Mucosa of rectum (tissue), 2 donors: ENCODE data around the gene L3MBTL3.

ENCODE experiments used
- H3K27ac ChIP-seq, 2 donors: one replicate each; pipeline ENCODE4 v1.7.0; 2013; ENCODE audit warnings: inconsistent platforms in 2 of 2, low read depth in 2 of 2, low read length in 2 of 2
- H3K27me3 ChIP-seq, 2 donors: one replicate each; pipeline ENCODE4 v1.7.0; 2013; ENCODE audit warnings: low read length in 2 of 2; ENCODE audit not compliant: control insufficient read depth in 2 of 2, insufficient read depth in 2 of 2
- H3K36me3 ChIP-seq, 2 donors: one replicate each; pipeline ENCODE4 v1.7.0; 2013; ENCODE audit warnings: low read length in 2 of 2; ENCODE audit not compliant: control insufficient read depth in 2 of 2, insufficient read depth in 2 of 2
- H3K4me1 ChIP-seq, 2 donors: one replicate each; pipeline ENCODE4 v1.7.0; 2013; ENCODE audit warnings: low read length in 2 of 2, mild to moderate bottlenecking in 1 of 2; ENCODE audit not compliant: control insufficient read depth in 2 of 2, insufficient read depth in 2 of 2
- H3K4me3 ChIP-seq, 2 donors: one replicate each; pipeline ENCODE4 v1.7.0; 2013; ENCODE audit warnings: low read length in 2 of 2
- H3K9ac ChIP-seq, 2 donors: one replicate each; pipeline ENCODE4 v1.7.0; 2013; ENCODE audit warnings: low read length in 2 of 2, low read depth in 1 of 2, mild to moderate bottlenecking in 1 of 2
- H3K9me3 ChIP-seq, 2 donors: one replicate each; pipeline ENCODE4 v1.7.0; 2013; ENCODE audit warnings: low read length in 2 of 2; ENCODE audit not compliant: control insufficient read depth in 2 of 2
- donor health status: healthy.
- donor health status: Normal muscosa, but diverticular disease.

Gene L3MBTL3

DNA sequence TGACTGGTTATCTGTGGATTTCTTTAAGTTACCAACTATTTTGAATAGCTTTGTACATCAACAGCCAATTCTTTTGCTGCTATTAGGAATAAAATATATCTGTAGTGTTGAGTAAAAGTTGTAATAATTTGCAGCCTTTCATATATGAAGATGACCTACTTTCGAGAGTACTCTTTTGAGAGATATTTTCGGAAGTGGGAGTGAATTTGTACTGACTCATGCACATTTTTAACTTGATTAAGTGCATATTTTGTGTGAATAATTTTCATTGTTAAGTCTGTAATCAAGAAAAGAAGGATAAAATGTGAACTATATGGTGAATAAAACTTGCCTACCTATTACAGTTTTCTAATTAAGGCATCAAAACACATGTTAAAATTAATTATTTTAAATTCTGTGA, 51.9 kb downstream of the L3MBTL3 start:
- Histone ChIP-seq H3K9ac (no peak overlapping the region), H3K4me3 (no peak overlapping the region), H3K27ac (no peak overlapping the region), H3K27me3 (no peaks in the 10 kb centered on the region), H3K36me3 (peaks cover 0 to 3% of the 10 kb centered on the region in 2 donors), H3K4me1 (no peaks in the 10 kb centered on the region), H3K9me3 (no peaks in the 10 kb centered on the region)

DNA sequence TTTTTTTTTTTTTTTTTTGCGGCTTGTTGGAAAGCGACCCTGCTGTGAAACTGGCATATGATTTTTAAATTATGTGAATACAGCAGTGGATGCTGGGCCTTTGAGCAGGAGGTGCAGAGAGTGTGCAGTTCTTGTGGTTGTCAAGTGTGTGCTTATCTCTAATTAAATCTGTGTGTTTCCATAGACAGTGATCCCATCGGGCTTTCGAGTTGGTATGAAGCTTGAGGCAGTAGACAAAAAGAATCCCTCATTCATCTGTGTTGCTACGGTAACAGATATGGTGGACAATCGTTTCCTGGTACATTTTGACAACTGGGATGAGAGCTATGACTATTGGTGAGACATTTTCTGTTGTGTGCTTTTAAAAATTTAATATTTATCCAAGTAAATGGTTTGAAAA, 52.4 kb downstream of the L3MBTL3 start:
- Histone ChIP-seq H3K27ac (no peak overlapping the region), H3K36me3 (peaks cover 0 to 3% of the 10 kb centered on the region in 2 donors), H3K9me3 (no peaks in the 10 kb centered on the region), H3K4me1 (no peaks in the 10 kb centered on the region), H3K9ac (no peak overlapping the region), H3K4me3 (no peak overlapping the region), H3K27me3 (no peaks in the 10 kb centered on the region)

DNA sequence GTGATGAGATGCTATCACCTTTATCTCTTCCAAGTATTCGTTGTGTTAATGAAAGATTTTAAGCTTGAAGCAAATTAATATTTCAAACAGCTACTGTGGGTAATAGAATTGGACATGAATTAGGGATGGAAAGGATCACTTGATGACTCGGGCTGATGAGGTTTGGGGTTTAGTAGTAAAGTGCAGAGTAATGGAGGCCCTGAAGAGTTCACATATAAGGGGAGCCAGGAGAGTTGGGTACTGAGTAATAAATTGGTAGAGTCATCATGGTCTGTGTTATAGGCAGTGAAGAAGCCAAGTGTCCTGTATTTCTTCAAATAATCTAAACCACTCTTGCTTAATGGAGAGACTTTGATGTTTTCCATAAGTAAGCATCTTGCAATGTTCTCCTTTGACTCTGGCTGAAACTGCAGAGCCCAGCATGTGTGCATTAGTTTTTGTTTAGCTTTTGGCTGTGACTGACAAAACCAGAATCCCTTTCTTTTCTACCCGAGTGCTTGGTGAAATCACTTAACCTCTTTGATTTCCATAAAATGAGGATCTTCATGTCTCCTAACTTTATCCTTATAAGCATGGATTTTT, 57.6 kb downstream of the L3MBTL3 start:
- Histone ChIP-seq H3K27ac (no peak overlapping the region), H3K4me1 (no peaks in the 10 kb centered on the region)

DNA sequence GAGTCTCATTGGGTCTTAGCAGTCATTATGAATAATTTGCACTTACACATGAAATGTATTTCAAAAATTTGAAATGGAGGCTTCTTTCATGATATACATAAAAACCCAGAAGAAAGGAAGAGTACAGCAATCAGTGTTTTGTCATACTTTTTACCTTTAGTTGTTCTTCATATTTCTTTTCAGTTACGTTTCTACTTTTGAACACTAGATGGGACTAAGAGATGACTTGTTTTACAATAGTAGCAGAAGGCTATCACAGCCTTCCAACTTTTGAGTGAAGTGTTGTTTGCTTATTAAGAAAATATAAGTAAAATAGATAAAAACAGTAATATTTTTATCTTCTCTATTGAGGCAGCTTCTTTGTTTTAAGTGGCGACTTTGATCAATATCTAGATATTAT, 58.1 kb downstream of the L3MBTL3 start:
- Histone ChIP-seq H3K36me3 (peaks cover 9% of the 10 kb centered on the region in 2 donors), H3K9ac (no peak overlapping the region), H3K9me3 (no peaks in the 10 kb centered on the region), H3K4me3 (no peak overlapping the region), H3K27me3 (no peaks in the 10 kb centered on the region), H3K27ac (no peak overlapping the region), H3K4me1 (no peaks in the 10 kb centered on the region)

More for the DNA sequence above, 57.6 kb downstream of the L3MBTL3 start:
- Histone ChIP-seq H3K4me3 (no peak overlapping the region), H3K9me3 (no peaks in the 10 kb centered on the region), H3K27me3 (no peaks in the 10 kb centered on the region), H3K9ac (no peak overlapping the region), H3K36me3 (peaks cover 9% of the 10 kb centered on the region in 2 donors)

DNA sequence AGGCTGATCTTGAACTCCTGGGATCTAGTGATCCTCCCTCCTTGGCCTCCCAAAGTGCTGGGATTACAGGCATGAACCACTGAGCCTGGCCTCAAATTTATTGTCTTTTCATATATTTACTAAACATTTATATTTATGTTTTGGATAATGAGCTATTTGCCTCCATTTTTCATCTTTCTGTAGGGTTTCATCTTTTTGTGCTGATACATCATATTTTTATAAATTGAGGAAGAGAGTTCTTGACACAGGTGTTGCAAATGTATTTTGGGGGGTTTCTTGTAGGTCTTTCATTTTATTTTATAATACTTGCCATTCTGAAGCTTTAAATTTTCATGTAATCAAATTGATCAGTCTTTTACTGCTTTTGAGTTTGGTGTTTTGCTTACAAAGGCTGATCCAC, 72.4 kb downstream of the L3MBTL3 start:
- Histone ChIP-seq H3K27ac (no peak overlapping the region), H3K27me3 (no peaks in the 10 kb centered on the region), H3K4me1 (no peaks in the 10 kb centered on the region), H3K4me3 (no peak overlapping the region), H3K36me3 (peaks cover 2 to 5% of the 10 kb centered on the region in 2 donors), H3K9ac (no peak overlapping the region), H3K9me3 (no peaks in the 10 kb centered on the region)

DNA sequence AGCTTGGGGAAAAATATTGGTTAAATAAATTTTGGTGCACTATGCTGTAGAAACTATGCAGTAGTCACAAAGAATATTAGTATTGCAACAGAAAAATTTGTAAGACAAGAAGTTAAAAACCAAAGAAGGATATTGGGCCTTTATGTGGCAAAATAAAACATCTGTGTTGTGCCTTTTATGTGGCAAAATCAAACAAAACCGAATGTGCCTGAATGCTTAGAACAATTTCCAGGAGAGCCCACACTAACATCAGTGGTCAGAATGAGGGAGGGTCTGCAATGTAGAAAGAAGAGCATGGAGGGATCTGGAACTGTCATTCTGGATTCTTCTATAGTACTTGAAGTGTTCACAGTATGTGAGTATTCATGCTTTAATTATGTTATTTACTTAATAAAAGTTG, 75.2 kb downstream of the L3MBTL3 start:
- H3K36me3 ChIP-seq: peaks cover 8 to 9% of the 10 kb centered on the region in 2 donors
- no peaks in the 10 kb centered on the region for H3K9me3 ChIP-seq
- no peaks in the 10 kb centered on the region for H3K27me3 ChIP-seq
- no peaks in the 10 kb centered on the region for H3K4me1 ChIP-seq
- H3K27ac ChIP-seq: no peak overlapping the region
- no peak overlapping the region for H3K9ac ChIP-seq
- no peak overlapping the region for H3K4me3 ChIP-seq

DNA sequence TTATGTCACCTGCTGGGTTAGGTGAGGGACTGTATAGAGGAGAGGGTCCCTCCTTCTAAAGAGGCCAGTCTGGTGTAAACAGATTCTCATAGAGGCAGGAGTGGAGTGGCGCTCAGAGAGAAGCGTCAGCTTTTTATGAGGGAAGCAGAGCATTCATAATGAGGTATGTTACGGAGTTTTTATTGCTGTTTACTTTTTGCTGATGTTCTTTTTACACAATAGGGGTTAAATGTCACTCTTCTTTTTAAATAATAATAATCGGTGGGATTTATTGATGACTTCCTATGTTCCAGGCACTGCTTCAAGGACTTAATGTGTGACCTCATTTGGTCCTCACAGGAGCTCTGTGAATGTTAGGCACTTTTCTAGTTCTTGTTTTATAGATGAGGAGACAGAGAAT, 79.9 kb downstream of the L3MBTL3 start:
- no peak overlapping the region for H3K9ac ChIP-seq
- H3K4me3 ChIP-seq: no peak overlapping the region
- no peak overlapping the region for H3K27ac ChIP-seq
- no peaks in the 10 kb centered on the region for H3K27me3 ChIP-seq
- no peaks in the 10 kb centered on the region for H3K9me3 ChIP-seq
- H3K36me3 ChIP-seq: peaks cover 6 to 15% of the 10 kb centered on the region in 2 donors
- no peaks in the 10 kb centered on the region for H3K4me1 ChIP-seq

DNA sequence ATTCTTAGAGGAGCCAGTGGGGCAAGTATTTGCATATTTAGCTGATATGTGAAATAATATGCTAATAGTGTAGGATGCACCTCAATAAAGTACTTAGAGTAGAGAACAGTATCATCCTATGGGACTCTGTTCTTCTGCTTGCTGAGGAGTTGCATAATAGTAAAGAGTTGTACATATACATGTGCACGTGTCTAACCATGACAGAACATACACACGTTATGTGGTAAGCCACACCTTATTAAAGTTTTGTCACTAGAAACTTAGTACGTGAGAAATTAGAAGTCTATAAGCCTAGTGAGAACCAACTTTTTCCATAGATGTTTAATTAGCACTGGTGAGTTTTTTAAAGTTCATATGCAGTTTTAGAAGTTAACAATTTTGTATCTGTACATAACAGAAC, 80.7 kb downstream of the L3MBTL3 start:
- H3K27ac ChIP-seq: no peak overlapping the region
- H3K4me1 ChIP-seq: no peaks in the 10 kb centered on the region
- H3K27me3 ChIP-seq: no peaks in the 10 kb centered on the region
- H3K9me3 ChIP-seq: no peaks in the 10 kb centered on the region
- no peak overlapping the region for H3K4me3 ChIP-seq
- H3K36me3 ChIP-seq: peaks cover 6 to 13% of the 10 kb centered on the region in 2 donors
- H3K9ac ChIP-seq: no peak overlapping the region

DNA sequence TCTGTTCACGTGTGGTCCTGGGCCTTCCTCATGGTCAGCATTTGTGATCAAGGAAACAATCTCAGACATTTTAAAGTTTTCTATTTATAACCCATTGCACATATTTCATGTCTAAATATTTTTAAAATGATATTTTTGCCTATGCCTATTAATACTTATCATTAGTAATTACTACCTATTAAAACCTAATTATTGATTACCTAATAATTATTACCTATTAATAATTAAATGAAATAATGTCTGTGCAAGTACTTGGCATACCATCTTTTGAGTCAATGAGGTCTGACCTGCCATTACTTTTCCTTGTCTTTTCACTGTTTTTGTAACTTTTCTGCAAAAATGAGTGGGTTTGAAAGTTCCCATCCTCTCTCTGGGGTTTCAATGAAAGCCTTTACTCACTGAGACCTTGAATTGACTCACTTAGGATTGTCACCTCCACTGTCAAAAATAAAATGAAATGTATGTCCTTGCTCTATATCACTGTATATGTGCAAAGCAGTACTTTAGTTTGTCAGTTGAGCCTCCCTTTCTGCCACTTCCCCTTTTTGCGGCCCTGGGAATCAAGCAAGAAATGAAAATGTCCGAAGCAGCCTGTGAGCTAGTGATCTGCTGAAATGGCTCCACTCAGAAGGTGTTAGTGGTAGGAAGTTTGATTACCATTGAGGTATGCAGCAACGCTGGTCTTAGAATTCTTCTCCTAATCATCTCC, 87.8 kb downstream of the L3MBTL3 start:
- Histone ChIP-seq H3K9ac (no peak overlapping the region), H3K4me3 (no peak overlapping the region), H3K36me3 (peaks cover 4 to 6% of the 10 kb centered on the region in 2 donors), H3K27ac (no peak overlapping the region), H3K27me3 (no peaks in the 10 kb centered on the region), H3K4me1 (no peaks in the 10 kb centered on the region), H3K9me3 (no peaks in the 10 kb centered on the region)

DNA sequence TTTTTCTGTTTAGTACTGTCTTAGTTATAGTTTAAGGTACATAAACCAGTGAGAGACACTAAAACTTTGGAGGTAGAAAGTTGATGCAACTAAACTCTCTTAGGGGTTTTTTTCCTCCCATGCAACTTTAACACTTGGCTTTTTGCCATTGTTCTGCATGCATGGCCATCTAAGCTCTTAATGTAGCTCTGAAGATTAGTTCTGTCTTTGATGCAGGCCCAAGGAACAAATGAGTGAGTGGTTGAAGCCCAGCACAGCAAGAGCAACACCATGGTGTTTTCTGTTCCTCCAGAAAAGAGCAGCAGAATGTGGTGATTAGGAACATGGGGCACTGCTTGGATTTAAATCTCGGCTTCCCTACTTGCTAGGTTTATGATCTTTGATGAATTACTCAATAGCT, 89.3 kb downstream of the L3MBTL3 start:
- H3K9me3 ChIP-seq: no peaks in the 10 kb centered on the region
- no peaks in the 10 kb centered on the region for H3K4me1 ChIP-seq
- no peak overlapping the region for H3K4me3 ChIP-seq
- no peak overlapping the region for H3K9ac ChIP-seq
- H3K27ac ChIP-seq: no peak overlapping the region
- peaks cover 0 to 4% of the 10 kb centered on the region in 2 donors for H3K36me3 ChIP-seq
- no peaks in the 10 kb centered on the region for H3K27me3 ChIP-seq
